ENCODE results near the gene HDHD3. TPM values are rescaled to one million over a fixed set of nuclear protein-coding genes. Genes with fewer than 3 reads are reported as not detected.

Gene HDHD3
- total RNA-seq, 1 donor from 2014 or later: 9.8 TPM

DNA sequence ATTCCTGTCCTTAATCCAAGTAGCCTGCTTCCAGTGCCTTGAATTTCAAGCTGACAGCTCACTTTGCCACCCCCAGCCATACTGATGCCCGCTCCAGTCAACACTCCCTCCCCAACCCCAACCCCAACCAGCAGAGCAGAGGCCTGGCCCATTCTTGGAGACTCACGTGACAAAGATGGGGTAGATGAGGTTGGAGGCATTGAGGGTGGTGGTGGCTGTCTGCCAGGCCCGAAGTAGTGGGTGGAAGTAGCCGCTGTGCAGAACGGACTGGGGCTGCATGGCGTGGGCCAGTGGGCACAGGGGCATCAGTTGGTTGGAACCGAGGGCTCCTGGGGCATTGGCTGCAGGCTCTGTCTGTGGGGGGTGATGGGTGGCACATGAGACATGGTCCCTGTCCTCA is 16.5 kb upstream of the HDHD3 start:
- H3K4me1 Mint-ChIP-seq: no peaks in the 10 kb centered on the region
- H3K36me3 Mint-ChIP-seq: peaks cover 9% of the 10 kb centered on the region
- no peak overlapping the region for H3K27ac Mint-ChIP-seq
- Histone ChIP-seq H3K27ac (no peak overlapping the region), H3K9ac (no peak overlapping the region), H3F3A (ENCODE audit: low read depth) (no peaks in the 10 kb centered on the region), H4K20me1 (ENCODE audit: low read depth) (no peaks in the 10 kb centered on the region), H3K27me3 (no peaks in the 10 kb centered on the region), H3K36me3 (no peaks in the 10 kb centered on the region), H3K4me3 (no peak overlapping the region), H3K4me2 (no peak overlapping the region), H3K79me2 (ENCODE audit: low read depth) (no peaks in the 10 kb centered on the region), H3K9me3 (ENCODE audit: low read depth) (no peaks in the 10 kb centered on the region), H2AFZ (replicated peaks) (no peak overlapping the region), H3K4me1 (peaks cover 5% of the 10 kb centered on the region)
- no peak for DNase-seq (ENCODE audit: low spot score)
- TF ChIP-seq EZH2phosphoT487 (IDR thresholded peaks at IDR 0.05) (no peak), EZH2 (IDR thresholded peaks at IDR 0.05) (no peak)
- TF ChIP-seq, protein P1, sequence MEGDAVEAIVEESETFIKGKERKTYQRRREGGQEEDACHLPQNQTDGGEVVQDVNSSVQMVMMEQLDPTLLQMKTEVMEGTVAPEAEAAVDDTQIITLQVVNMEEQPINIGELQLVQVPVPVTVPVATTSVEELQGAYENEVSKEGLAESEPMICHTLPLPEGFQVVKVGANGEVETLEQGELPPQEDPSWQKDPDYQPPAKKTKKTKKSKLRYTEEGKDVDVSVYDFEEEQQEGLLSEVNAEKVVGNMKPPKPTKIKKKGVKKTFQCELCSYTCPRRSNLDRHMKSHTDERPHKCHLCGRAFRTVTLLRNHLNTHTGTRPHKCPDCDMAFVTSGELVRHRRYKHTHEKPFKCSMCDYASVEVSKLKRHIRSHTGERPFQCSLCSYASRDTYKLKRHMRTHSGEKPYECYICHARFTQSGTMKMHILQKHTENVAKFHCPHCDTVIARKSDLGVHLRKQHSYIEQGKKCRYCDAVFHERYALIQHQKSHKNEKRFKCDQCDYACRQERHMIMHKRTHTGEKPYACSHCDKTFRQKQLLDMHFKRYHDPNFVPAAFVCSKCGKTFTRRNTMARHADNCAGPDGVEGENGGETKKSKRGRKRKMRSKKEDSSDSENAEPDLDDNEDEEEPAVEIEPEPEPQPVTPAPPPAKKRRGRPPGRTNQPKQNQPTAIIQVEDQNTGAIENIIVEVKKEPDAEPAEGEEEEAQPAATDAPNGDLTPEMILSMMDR (IDR thresholded peaks at IDR 0.05): no peak
- no peaks in the 10 kb centered on the region for H3K9me3 Mint-ChIP-seq
- H3K27me3 Mint-ChIP-seq (ENCODE audit: insufficient read depth, low read depth): no peaks in the 10 kb centered on the region
- no peak overlapping the region for H3K4me3 Mint-ChIP-seq

GRCh38 chr9:113391917-113392316 is 15.1 kb upstream of the HDHD3 start:
- peaks cover 14% of the 10 kb centered on the region for H3K36me3 Mint-ChIP-seq
- no peaks in the 10 kb centered on the region for H3K36me3 ChIP-seq
- H3F3A ChIP-seq (ENCODE audit: low read depth): no peaks in the 10 kb centered on the region
- H3K27ac ChIP-seq: no peak overlapping the region
- no peaks in the 10 kb centered on the region for H3K9me3 ChIP-seq (ENCODE audit: low read depth)
- no peak overlapping the region for H3K4me3 Mint-ChIP-seq
- H4K20me1 ChIP-seq (ENCODE audit: low read depth): no peaks in the 10 kb centered on the region
- TF ChIP-seq, protein P1 (IDR thresholded peaks at IDR 0.05): no peak
- TF ChIP-seq EZH2 (IDR thresholded peaks at IDR 0.05) (no peak), EZH2phosphoT487 (IDR thresholded peaks at IDR 0.05) (no peak)
- H3K4me2 ChIP-seq: no peak overlapping the region
- H2AFZ ChIP-seq (replicated peaks): no peak overlapping the region
- H3K27ac Mint-ChIP-seq: no peak overlapping the region
- no peaks in the 10 kb centered on the region for H3K9me3 Mint-ChIP-seq
- peaks cover 5% of the 10 kb centered on the region for H3K27me3 Mint-ChIP-seq (ENCODE audit: insufficient read depth, low read depth)
- H3K27me3 ChIP-seq: no peaks in the 10 kb centered on the region
- H3K4me3 ChIP-seq: no peak overlapping the region
- no peak for DNase-seq (ENCODE audit: low spot score)
- no peaks in the 10 kb centered on the region for H3K79me2 ChIP-seq (ENCODE audit: low read depth)
- no peaks in the 10 kb centered on the region for H3K4me1 ChIP-seq
- H3K4me1 Mint-ChIP-seq: no peaks in the 10 kb centered on the region
- H3K9ac ChIP-seq: no peak overlapping the region

GRCh38 chr9:113390192-113390960 is 13.6 kb upstream of the HDHD3 start:
- Histone ChIP-seq H2AFZ (replicated peaks) (no peak overlapping the region), H3K4me2 (no peak overlapping the region), H3K79me2 (ENCODE audit: low read depth) (no peaks in the 10 kb centered on the region), H3K4me3 (no peak overlapping the region), H4K20me1 (ENCODE audit: low read depth) (no peaks in the 10 kb centered on the region), H3K4me1 (no peaks in the 10 kb centered on the region), H3K36me3 (no peaks in the 10 kb centered on the region), H3K27ac (no peak overlapping the region), H3K9me3 (ENCODE audit: low read depth) (no peaks in the 10 kb centered on the region), H3F3A (ENCODE audit: low read depth) (no peaks in the 10 kb centered on the region), H3K9ac (no peak overlapping the region), H3K27me3 (no peaks in the 10 kb centered on the region)
- H3K4me3 Mint-ChIP-seq: no peak overlapping the region
- TF ChIP-seq EZH2 (IDR thresholded peaks at IDR 0.05): no peak
- TF ChIP-seq EZH2phosphoT487 (IDR thresholded peaks at IDR 0.05): no peak
- TF ChIP-seq, protein P1 (IDR thresholded peaks at IDR 0.05): no peak
- peaks cover 8% of the 10 kb centered on the region for H3K27me3 Mint-ChIP-seq (ENCODE audit: insufficient read depth, low read depth)
- DNase-seq (ENCODE audit: low spot score): no peak
- no peaks in the 10 kb centered on the region for H3K9me3 Mint-ChIP-seq
- H3K36me3 Mint-ChIP-seq: peaks cover 20% of the 10 kb centered on the region
- no peaks in the 10 kb centered on the region for H3K4me1 Mint-ChIP-seq
- no peak overlapping the region for H3K27ac Mint-ChIP-seq
